ENCODE results near the gene PIH1D2. TPM values are rescaled to one million over a fixed set of nuclear protein-coding genes. Genes with fewer than 3 reads are reported as not detected.

Gene PIH1D2
- total RNA-seq, 1 donor from 2014 or later: 4.5 TPM

DNA sequence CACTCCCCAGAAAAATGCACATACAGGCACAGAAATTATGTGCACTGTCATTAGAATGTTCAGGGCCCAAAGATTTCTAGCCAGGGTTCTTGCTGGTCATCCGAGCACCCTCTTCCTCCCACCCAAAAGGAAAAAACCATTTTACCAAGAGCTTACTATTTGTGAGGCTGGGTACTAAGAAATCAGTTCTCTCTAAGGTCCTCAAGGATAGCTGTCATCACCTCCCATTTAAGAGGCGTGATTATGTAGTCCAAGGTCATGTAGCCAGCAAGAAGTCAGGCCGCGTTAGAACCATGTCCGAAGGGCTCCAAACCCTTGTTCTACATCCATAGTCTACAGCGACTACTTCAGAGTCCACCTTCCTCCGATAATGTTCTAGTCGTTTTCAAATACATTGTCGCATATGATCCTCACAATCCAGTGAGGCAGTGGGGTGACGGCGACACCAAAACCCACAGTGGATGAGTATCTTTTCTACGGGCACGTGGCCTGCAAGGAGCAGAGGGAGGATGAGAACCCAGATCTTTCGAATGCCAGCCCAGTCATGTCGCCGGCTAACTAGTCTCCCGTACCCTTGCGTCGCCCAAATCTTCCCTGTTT, 12.1 kb upstream of the PIH1D2 start:
- Mint-ChIP-seq H3K27ac (ENCODE audit: unreplicated experiment) (peak overlapping the region; percentile 98), H3K9me3 (no peaks in the 10 kb centered on the region), H3K36me3 (ENCODE audit: low read depth) (peaks cover 28% of the 10 kb centered on the region), H3K4me3 (peak overlapping the region; percentile 94), H3K27me3 (ENCODE audit: low read depth) (no peaks in the 10 kb centered on the region), H3K4me1 (peaks cover 45% of the 10 kb centered on the region)
- TF ChIP-seq, protein P1, sequence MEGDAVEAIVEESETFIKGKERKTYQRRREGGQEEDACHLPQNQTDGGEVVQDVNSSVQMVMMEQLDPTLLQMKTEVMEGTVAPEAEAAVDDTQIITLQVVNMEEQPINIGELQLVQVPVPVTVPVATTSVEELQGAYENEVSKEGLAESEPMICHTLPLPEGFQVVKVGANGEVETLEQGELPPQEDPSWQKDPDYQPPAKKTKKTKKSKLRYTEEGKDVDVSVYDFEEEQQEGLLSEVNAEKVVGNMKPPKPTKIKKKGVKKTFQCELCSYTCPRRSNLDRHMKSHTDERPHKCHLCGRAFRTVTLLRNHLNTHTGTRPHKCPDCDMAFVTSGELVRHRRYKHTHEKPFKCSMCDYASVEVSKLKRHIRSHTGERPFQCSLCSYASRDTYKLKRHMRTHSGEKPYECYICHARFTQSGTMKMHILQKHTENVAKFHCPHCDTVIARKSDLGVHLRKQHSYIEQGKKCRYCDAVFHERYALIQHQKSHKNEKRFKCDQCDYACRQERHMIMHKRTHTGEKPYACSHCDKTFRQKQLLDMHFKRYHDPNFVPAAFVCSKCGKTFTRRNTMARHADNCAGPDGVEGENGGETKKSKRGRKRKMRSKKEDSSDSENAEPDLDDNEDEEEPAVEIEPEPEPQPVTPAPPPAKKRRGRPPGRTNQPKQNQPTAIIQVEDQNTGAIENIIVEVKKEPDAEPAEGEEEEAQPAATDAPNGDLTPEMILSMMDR (conservative IDR thresholded peaks at IDR 0.05): no peak
- DNase-seq (ENCODE audit: low read depth, low spot score): no peak

DNA sequence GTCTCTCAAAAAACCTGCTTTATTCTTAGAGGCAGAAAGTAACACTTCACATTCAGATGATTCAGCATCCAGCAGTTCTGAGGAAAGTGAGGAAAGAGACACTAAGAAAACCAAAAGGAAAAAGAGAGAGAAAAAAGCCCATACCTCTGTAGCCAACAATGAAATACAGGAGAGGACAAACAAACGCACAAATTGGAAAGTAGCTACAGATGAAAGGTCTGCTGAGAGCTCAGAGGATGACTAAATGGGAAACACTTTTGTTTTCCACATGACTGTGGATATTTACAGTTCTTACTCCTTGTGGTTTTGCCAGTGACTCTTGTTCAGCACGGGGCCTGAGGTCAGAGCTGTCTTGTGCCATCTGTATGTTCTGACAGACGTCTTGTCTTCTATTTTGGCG, 8.9 kb upstream of the PIH1D2 start:
- Mint-ChIP-seq H3K36me3 (ENCODE audit: low read depth) (peaks cover 24% of the 10 kb centered on the region), H3K27ac (ENCODE audit: unreplicated experiment) (no peak overlapping the region)

DNA sequence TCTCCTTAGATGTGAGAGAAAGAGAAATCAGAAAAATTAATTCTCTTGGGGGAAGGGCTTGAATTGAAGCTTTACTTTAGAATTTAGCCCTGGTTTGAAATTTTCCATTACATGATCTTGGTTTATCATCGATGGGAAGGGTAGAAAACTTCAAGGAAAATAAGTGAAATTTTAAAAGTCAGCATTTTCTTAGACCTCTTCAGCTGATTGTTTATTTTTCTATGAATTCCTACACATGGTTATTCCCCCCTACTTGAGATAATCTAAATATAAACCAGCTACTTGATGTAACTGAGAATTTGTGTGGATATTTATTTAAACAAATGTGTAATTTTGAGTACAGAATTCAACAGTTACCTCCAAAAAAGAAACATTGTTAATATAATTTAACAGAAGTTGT, 10.9 kb downstream of the PIH1D2 start:
- H3K27me3 Mint-ChIP-seq (ENCODE audit: low read depth): no peaks in the 10 kb centered on the region
- no peak overlapping the region for H3K4me3 Mint-ChIP-seq
- TF ChIP-seq, protein P1 (conservative IDR thresholded peaks at IDR 0.05): no peak
- peaks cover 3% of the 10 kb centered on the region for H3K36me3 Mint-ChIP-seq (ENCODE audit: low read depth)
- no peak overlapping the region for H3K27ac Mint-ChIP-seq (ENCODE audit: unreplicated experiment)
- DNase-seq (ENCODE audit: low read depth, low spot score): no peak
- H3K9me3 Mint-ChIP-seq: no peaks in the 10 kb centered on the region
- H3K4me1 Mint-ChIP-seq: no peaks in the 10 kb centered on the region

More for the DNA sequence above, 8.9 kb upstream of the PIH1D2 start:
- DNase-seq (ENCODE audit: low read depth, low spot score): no peak
- peaks cover 26% of the 10 kb centered on the region for H3K4me1 Mint-ChIP-seq
- H3K9me3 Mint-ChIP-seq: no peaks in the 10 kb centered on the region
- peak overlapping the region; percentile 69 for H3K4me3 Mint-ChIP-seq
- H3K27me3 Mint-ChIP-seq (ENCODE audit: low read depth): no peaks in the 10 kb centered on the region
- TF ChIP-seq, protein P1 (conservative IDR thresholded peaks at IDR 0.05): no peak

DNA sequence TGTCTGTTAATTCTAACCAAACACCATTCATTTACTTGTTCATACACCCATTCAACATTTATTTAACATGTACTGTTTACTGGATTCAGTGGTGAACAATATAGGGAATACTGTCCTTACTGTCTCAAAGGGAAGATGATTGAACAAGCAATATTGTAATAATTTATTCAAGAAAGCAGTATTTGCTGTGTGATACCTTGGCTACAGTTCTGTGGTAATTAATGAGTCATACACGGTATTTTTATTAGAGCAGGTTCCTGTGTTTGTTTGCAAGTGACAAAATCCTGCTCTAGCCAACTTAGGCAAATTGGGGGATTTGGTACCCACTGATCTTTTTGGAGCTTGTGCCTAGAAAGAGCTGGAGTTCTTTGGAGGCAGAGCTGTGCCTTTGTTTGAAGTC, 15.7 kb downstream of the PIH1D2 start:
- TF ChIP-seq, protein P1 (conservative IDR thresholded peaks at IDR 0.05): no peak
- no peak overlapping the region for H3K4me3 Mint-ChIP-seq
- H3K36me3 Mint-ChIP-seq (ENCODE audit: low read depth): peaks cover 6% of the 10 kb centered on the region
- H3K27me3 Mint-ChIP-seq (ENCODE audit: low read depth): no peaks in the 10 kb centered on the region
- DNase-seq (ENCODE audit: low read depth, low spot score): no peak
- H3K9me3 Mint-ChIP-seq: no peaks in the 10 kb centered on the region
- no peak overlapping the region for H3K27ac Mint-ChIP-seq (ENCODE audit: unreplicated experiment)
- no peaks in the 10 kb centered on the region for H3K4me1 Mint-ChIP-seq

DNA sequence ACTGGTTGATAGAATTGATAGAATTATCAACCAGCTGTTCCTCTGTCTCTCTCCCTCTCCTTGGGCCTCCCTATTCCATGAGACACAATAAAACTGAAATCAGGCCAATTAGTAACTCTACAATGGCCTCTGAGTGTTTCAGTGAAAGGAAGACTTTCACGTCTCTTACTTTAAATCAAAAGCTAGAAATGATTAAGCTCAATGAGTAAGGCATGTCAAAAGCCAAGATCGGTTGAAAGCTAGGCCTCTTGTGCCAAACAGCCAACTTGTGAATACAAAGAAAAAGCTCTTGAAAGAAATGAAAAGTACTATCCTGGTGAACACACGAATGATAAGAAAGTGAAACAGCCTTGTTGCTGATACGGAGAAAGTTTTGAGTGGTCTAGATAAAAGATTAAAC, 16.6 kb downstream of the PIH1D2 start:
- Mint-ChIP-seq H3K4me3 (no peak overlapping the region), H3K4me1 (no peaks in the 10 kb centered on the region), H3K27ac (ENCODE audit: unreplicated experiment) (no peak overlapping the region), H3K36me3 (ENCODE audit: low read depth) (peaks cover 11% of the 10 kb centered on the region), H3K9me3 (no peaks in the 10 kb centered on the region), H3K27me3 (ENCODE audit: low read depth) (no peaks in the 10 kb centered on the region)
- TF ChIP-seq, protein P1 (conservative IDR thresholded peaks at IDR 0.05): no peak
- DNase-seq (ENCODE audit: low read depth, low spot score): no peak

Measured in neural crest cell (in vitro differentiated cells).